Upper lobe of left lung (tissue), 4 donors: ENCODE measurements around the gene KIF21B.

Source experiments
- CTCF ChIP-seq, 6 experiments: fragments of 450-650 bp in 4 of 6; fragments of 200-600 bp in 2 of 6; sonication (generic) in 2 of 6; IDR thresholded peaks; one replicate each; pipeline ENCODE4 v1.5.1; 2016 to 2019; ENCODE audit warnings: antibody characterized with exemption in 6 of 6
- POLR2AphosphoS5 ChIP-seq, 2 donors: sonication (generic); formaldehyde crosslinking; IDR thresholded peaks; one replicate each; pipeline ENCODE4 v1.5.1; 2017; ENCODE audit warnings: antibody characterized with exemption in 2 of 2

DNA sequence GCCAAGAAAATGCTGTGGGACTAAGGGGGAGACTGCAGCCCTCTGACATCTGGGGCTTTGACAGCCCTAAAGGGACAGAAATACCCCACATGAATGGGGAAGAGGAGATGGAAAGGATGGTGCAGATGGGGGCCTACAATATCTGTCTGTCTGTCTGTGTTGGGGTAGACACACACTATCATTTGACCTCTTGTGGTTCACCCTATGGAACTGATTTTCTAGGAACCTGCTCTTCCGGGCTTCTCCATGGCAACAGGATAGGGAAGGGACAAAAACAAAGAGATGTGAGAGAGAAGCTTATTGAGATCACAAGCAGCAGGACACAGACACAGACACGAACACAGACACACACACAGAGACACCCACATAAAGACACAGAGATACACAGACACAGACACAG lies 17.1 kb downstream of the KIF21B start:
- TF ChIP-seq CTCF (IDR thresholded peaks at IDR 0.05) (no peak), POLR2AphosphoS5 (IDR thresholded peaks at IDR 0.05) (no peak)
